SKM-1 (cell line): ENCODE measurements around the gene CSAG2.

Experiments
- DNase-seq: peaks from one replicate; lab custom pipeline; 2025; ENCODE audit not compliant: unreplicated experiment; lab: John Stamatoyannopoulos, UW

Gene CSAG2

DNA sequence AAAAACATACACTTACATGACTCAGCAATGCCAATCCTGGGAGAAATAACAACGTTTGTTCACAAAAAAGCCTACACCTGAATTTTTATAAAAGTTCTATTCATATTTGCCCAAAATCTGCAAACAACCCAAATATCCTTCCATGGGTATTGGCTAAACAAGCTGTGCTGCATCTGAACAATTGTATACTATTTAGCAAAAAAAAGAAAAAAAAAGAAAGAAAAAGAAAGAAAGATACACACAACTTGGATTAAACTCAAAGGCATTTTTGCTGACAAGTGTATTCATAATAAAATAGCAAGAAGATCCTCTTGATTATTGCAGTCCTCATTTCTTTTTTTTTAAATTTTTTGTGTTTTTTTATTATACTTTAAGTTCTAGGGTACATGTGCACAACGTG is 34.9 kb downstream of the CSAG2 start:
- DNase-seq: no peak

DNA sequence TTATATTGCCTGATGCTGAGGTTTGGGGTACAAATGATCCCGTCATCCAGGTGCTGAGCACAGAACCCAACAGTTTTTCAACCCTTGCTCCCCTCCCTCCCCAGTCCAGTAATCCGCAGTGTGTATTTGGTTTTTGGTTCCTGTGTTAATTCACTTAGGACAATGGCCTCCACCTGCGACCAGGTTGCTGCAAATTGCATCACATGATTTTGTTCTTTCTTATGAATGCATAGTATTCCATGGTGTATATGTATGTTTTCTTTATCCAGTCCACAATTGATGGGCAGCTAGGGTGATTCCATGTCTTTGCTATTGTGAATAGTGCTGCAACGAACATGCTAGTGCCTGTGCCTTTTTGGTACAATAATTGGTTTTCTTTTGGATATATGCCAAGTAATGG is 46.0 kb downstream of the CSAG2 start:
- DNase-seq: no peak

DNA sequence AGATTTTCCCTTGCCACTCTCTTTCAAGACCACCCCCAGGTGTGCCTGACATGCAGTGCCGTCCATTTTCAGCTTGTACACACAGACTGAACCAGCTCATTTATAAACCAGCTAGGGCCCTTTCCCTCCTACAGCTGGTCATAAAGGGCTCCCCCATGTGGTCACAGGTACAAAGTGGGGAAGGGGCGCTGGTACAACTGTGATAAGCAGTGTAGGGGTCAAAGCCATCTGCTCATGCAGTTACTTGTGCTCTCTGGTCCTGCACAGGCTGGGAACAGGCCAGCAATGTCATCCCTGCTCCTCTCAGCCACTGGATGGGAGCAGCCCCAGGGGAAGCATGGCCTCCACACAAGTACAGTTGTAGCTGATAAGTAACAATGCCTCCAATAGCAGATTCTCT is 50.8 kb downstream of the CSAG2 start:
- no peak for DNase-seq
